ENCODE data around the gene ZSWIM5.
"Not testable (repeated sequence)": the region's sequence is repeated elsewhere in the genome, so short reads cannot be mapped to it uniquely, and the experiment has no call there.

ZSWIM5 gene

DNA sequence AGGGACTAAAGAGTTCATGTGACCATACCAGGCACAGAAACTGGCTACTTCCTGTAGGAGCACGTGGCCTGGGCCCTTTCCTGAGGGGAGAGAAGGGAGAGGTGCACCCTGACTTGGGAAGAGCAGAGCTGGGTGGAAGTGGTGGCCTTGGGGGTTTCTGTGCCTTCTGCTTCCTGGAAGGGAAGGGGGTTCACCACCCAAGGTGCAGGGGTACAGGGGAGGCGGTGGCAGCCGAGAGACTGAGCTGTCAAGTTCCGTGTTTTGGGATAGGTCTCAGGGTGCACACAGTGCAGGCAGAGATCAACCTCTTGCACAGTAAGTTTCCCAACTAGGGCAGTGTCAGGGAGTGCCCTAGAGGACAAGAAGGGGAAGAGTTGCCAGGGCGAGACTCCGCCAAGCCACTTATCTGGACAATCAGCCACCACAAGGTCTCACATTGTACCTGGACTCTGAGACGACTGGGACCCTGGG, 205.4 kb downstream of the ZSWIM5 start:
- no peak for DNase-seq

GRCh38 chr1:44999232-44999631, 207.2 kb downstream of the ZSWIM5 start:
- DNase-seq = no peak

GRCh38 chr1:44995467-44996238, 210.8 kb downstream of the ZSWIM5 start:
- no peak for DNase-seq

DNA sequence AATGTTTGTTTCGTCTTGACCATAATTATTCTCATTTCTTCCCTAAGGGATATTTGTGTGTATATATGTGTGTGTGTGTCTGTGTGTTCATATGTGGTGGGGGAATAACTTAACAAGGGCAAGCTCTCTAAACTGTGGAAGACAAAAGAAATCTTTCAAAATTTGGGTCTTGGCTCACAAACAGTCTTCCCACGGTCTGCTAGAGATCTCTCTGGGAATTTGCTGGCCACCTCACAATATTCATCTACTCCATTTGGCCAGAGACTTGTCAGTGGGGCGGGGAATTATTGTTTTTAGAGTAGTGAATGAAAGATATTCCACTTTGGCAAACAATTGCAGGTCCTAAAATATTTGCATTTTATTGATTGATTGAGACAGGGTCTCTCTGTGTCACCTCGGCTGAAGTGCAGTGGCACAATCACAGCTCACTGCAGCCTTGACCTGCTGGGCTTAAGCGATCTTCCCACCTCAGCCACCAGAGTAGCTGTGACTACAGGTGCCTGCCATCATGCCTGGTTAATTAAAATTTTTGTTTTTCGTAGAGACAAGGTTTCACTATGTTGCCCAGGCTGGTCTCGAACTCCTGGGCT, 212.0 kb downstream of the ZSWIM5 start:
- no peak for DNase-seq

DNA sequence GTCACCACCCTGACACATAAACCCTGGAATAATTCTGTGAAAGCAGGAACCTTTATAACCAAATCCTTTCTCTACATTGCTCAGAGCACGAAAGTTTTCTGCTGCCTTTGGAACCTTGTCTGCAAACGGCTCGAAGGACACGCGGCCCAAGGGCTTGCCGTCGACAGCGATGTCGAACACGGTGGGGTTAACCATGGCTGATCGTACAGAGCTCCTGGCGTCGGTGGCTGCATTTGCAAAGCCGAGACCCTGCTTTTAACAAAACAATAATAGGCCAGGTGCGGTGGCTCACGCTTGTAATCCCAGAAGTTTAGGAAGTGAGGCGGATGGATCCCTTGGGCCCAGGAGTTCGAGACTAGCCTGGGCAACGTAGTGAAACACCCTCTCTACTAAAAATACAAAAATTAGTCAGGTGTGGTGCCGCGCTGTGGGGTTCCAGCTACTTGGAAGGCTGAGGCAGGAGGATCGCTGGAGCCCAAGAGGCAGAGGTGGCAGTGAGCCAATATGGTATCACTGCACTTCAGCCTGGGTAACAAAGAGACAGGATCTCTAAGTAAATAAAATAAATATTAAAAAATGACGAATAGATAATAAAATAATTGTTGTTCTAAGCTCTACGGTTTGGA, 217.8 kb downstream of the ZSWIM5 start:
- DNase-seq = no peak

- DNase-seq = no peak
Measured at GRCh38 chr1:44985747-44986359, 220.6 kb downstream of the ZSWIM5 start.

- not testable (repeated sequence) for DNase-seq
Measured at GRCh38 chr1:44977372-44977771, 229.0 kb downstream of the ZSWIM5 start.

DNA sequence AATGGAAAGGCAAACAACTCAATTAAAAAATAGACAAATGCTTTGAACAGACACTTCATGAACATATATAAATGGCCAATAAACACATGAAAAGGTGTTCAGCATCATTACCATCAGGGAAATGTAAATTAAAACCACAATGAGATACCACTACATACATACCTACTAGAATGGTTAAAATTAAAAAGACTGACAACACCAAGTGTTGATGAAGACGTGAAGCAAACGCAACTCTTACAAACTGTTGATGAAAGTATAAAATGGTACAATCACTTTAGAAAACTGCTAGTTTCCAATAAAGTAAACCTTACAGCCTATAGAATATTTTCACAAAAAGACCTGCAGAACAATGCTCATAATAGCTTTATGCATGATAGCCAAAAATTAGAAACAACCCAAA, 230.2 kb downstream of the ZSWIM5 start:
- DNase-seq = no peak

DNA sequence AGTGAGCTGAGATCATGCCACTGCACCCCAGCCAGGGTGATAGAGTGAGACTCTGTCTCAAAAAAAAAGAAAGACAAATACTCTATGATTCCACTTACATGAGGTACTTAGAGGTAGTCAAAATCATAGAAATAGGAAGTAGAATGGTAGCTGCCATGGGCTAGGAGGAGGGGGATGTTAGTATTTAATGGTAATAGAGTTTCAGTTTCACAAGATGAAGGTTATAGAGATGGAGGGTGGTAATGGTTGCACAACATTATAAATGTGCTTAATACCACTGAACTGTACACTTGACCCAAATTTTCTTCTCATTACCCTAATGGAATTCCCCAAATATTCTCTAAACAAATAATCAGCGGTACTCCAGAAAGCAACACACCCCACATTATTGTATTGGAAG, 232.8 kb downstream of the ZSWIM5 start:
- DNase-seq = no peak

GRCh38 chr1:44970317-44970716, 236.1 kb downstream of the ZSWIM5 start:
- no peak for DNase-seq

Data from activated CD4-positive, alpha-beta T cell treated with anti-CD3 and anti-CD28 coated beads, Interleukin-2, amount 50 U/mL, for 4 hours (primary cell).